ENCODE data around the gene TSR3. TPM values are rescaled to one million over a fixed set of nuclear protein-coding genes. Genes with fewer than 3 reads are reported as not detected.

TSR3 gene
- total RNA-seq, 1 experiment from 2014 or later, result 58.8 TPM

GRCh38 chr16:1322407-1322806, 29.3 kb downstream of the TSR3 start:
- H3K27me3 ChIP-seq (ENCODE audit: insufficient read depth, low read length), result no peaks in the 10 kb centered on the region
- H3K79me1 ChIP-seq (ENCODE audit: insufficient read depth, low read depth, low read length, poor library complexity, severe bottlenecking), result no peaks in the 10 kb centered on the region
- H2BK5ac ChIP-seq (ENCODE audit: insufficient read length, low read length), result no peak overlapping the region
- no peak overlapping the region for H2BK120ac ChIP-seq (ENCODE audit: low read depth, low read length, poor library complexity, severe bottlenecking)
- no peak overlapping the region for H3K18ac ChIP-seq (ENCODE audit: insufficient read length, low read depth, low read length)
- H3T11ph ChIP-seq (ENCODE audit: low read length), result no peak overlapping the region
- no peak overlapping the region for H4K91ac ChIP-seq (ENCODE audit: insufficient read length, low read depth, low read length)
- H4K5ac ChIP-seq (ENCODE audit: insufficient read length, low read depth, low read length), result no peak overlapping the region
- Mint-ChIP-seq H3K27ac (no peak overlapping the region), H3K4me1 (peaks cover 0 to 9% of the 10 kb centered on the region in 2 experiments; a peak in 2 of 4 replicates), H3K9me3 (no peaks in the 10 kb centered on the region), H3K4me3 (no peak overlapping the region), H3K27me3 (ENCODE audit: low read depth) (no peaks in the 10 kb centered on the region), H3K36me3 (ENCODE audit: insufficient read depth in 1 of 3, low read depth in 3 of 3) (peaks cover 31 to 74% (median 55%) of the 10 kb centered on the region in 3 experiments)
- H3K4ac ChIP-seq (ENCODE audit: low read depth, low read length), result no peak overlapping the region
- no peak overlapping the region for H3K4me2 ChIP-seq (ENCODE audit: insufficient read depth, insufficient read length, low read length)
- no peaks in the 10 kb centered on the region for H3K4me1 ChIP-seq (ENCODE audit: insufficient read depth, low read length)
- H3K27ac ChIP-seq (ENCODE audit: insufficient read length, low read depth, low read length), result no peak overlapping the region
- no peaks in the 10 kb centered on the region for H4K20me1 ChIP-seq (ENCODE audit: control insufficient read depth, insufficient read depth, insufficient read length)
- no peak overlapping the region for H3K23ac ChIP-seq (ENCODE audit: insufficient read length, low read depth, low read length)
- no peak overlapping the region for H3K56ac ChIP-seq (ENCODE audit: insufficient read length, low read depth, low read length)
- no peak overlapping the region for H2BK15ac ChIP-seq (ENCODE audit: low read depth, low read length)
- no peak overlapping the region for H2BK20ac ChIP-seq (ENCODE audit: low read depth, low read length, poor library complexity, severe bottlenecking)
- H4K8ac ChIP-seq (replicated peaks; ENCODE audit: insufficient read length, low read depth, low read length), result no peak overlapping the region
- TF ChIP-seq CTCF (conservative IDR thresholded peaks at IDR 0.05), result no peak
- H2BK12ac ChIP-seq (ENCODE audit: insufficient read length, low read depth, low read length), result no peak overlapping the region
- no CpG with 5 or more reads among the region's 8 CpGs for WGBS (ENCODE audit: extremely low coverage, insufficient read length, low lambda C conversion rate)
- H3K9me3 ChIP-seq (ENCODE audit: control insufficient read depth, low read depth, low read length), result no peaks in the 10 kb centered on the region
- no peak overlapping the region for H3K9ac ChIP-seq (ENCODE audit: extremely low read depth, insufficient read length, low read length)
- H3K14ac ChIP-seq (ENCODE audit: insufficient read depth, low read length), result no peak overlapping the region
- H3K23me2 ChIP-seq (ENCODE audit: insufficient read length, low read depth, low read length, poor library complexity, severe bottlenecking), result no peaks in the 10 kb centered on the region
- H3K79me2 ChIP-seq (ENCODE audit: insufficient read depth, low read length), result 0 out of 2 replicates have a peak, but pooled peaks cover 2% of the 10 kb centered on the region
- no peak overlapping the region for H2AK5ac ChIP-seq (ENCODE audit: insufficient read length, low read length)
- H2AFZ ChIP-seq (ENCODE audit: low read length), result no peak overlapping the region
- DNase-seq, result no peak
